ENCODE data around the gene CTAG1B. TPM values are rescaled to one million over a fixed set of nuclear protein-coding genes. Genes with fewer than 3 reads are reported as not detected.

The CTAG1B gene
- total and polyA plus RNA-seq, 2 donors (not counting 1 experiment from before 2014, with no cell fraction given), result 0.09 TPM; not detected in 1

- H3K27ac ChIP-seq (ENCODE audit: low read length in 2 of 2), result no peak overlapping the region
- H3K4me3 Mint-ChIP-seq, result no peak overlapping the region
- no peak overlapping the region for H2AFZ ChIP-seq (ENCODE audit: insufficient read depth, low read depth, low read length, poor library complexity, severe bottlenecking)
- H3K4me1 Mint-ChIP-seq, result no peaks in the 10 kb centered on the region
- ChIA-PET CTCF (no interaction called here), POLR2A (no interaction called here)
- DNase-seq, result no peak
- ATAC-seq (ENCODE audit: low read depth), result no peak
- peaks cover 12% of the 10 kb centered on the region for H3K27me3 Mint-ChIP-seq
- H3K79me2 ChIP-seq (ENCODE audit: control insufficient read depth, insufficient read depth, low read length), result no peaks in the 10 kb centered on the region
- H3K27me3 ChIP-seq (replicated peaks in 1 of 4; ENCODE audit: control extremely low read depth in 1 of 4, control insufficient read depth in 3 of 4, insufficient read depth in 4 of 4, low read length in 3 of 4), result no peaks in the 10 kb centered on the region
- no peaks in the 10 kb centered on the region for H3K9me3 Mint-ChIP-seq (ENCODE audit: insufficient read depth)
- H3K4me1 ChIP-seq (ENCODE audit: control insufficient read depth in 2 of 2, insufficient read depth in 2 of 2, low read length in 2 of 2), result no peaks in the 10 kb centered on the region
- WGBS (ENCODE audit: insufficient coverage), result 96% methylated on average over 4 of the region's 4 CpGs
- H3K36me3 ChIP-seq (replicated peaks in 1 of 2; ENCODE audit: control extremely low read depth in 1 of 2, control insufficient read depth in 1 of 2, extremely low read depth in 1 of 2, insufficient read depth in 2 of 2, low read length in 1 of 2), result no peaks in the 10 kb centered on the region
- intact Hi-C loops (cut with micrococcal nuclease), result no loop called here
- no peak overlapping the region for H3K27ac Mint-ChIP-seq
- TF ChIP-seq CTCF (IDR thresholded peaks at IDR 0.05) (no peak), EZH2 (IDR thresholded peaks at IDR 0.05; ENCODE audit: borderline replicate concordance, insufficient read depth, low read depth, low read length, poor library complexity, severe bottlenecking) (no peak)
- H3K4me2 ChIP-seq (replicated peaks; ENCODE audit: low read depth, low read length, poor library complexity, severe bottlenecking), result no peak overlapping the region
- no peak overlapping the region for H3K9ac ChIP-seq (ENCODE audit: low read length)
- H3K4me3 ChIP-seq (ENCODE audit: control extremely low read depth in 1 of 5, extremely low read depth in 1 of 5, insufficient read depth in 1 of 5, low read depth in 2 of 5, low read length in 4 of 5), result no peak overlapping the region
- H3K9me3 ChIP-seq (ENCODE audit: control extremely low read depth in 1 of 3, control insufficient read depth in 2 of 3, insufficient read depth in 1 of 3, low read length in 2 of 3), result peaks cover 0 to 11% (median 0%) of the 10 kb centered on the region in 3 donors
- H4K20me1 ChIP-seq (ENCODE audit: control insufficient read depth, insufficient read depth, low read length, poor library complexity, severe bottlenecking), result no peaks in the 10 kb centered on the region
These were observed 24.6 kb downstream of the CTAG1B start for GRCh38 chrX:154594491-154594890.

GRCh38 chrX:154593201-154593600, 25.9 kb downstream of the CTAG1B start:
- Histone ChIP-seq H3K4me3 (ENCODE audit: control extremely low read depth in 1 of 5, extremely low read depth in 1 of 5, insufficient read depth in 1 of 5, low read depth in 2 of 5, low read length in 4 of 5) (no peak overlapping the region), H3K4me2 (replicated peaks; ENCODE audit: low read depth, low read length, poor library complexity, severe bottlenecking) (no peak overlapping the region), H3K36me3 (replicated peaks in 1 of 2; ENCODE audit: control extremely low read depth in 1 of 2, control insufficient read depth in 1 of 2, extremely low read depth in 1 of 2, insufficient read depth in 2 of 2, low read length in 1 of 2) (no peaks in the 10 kb centered on the region), H3K9ac (ENCODE audit: low read length) (no peak overlapping the region), H3K4me1 (ENCODE audit: control insufficient read depth in 2 of 2, insufficient read depth in 2 of 2, low read length in 2 of 2) (no peaks in the 10 kb centered on the region), H3K27me3 (replicated peaks in 1 of 4; ENCODE audit: control extremely low read depth in 1 of 4, control insufficient read depth in 3 of 4, insufficient read depth in 4 of 4, low read length in 3 of 4) (no peaks in the 10 kb centered on the region), H3K79me2 (ENCODE audit: control insufficient read depth, insufficient read depth, low read length) (no peaks in the 10 kb centered on the region), H3K27ac (ENCODE audit: low read length in 2 of 2) (no peak overlapping the region), H2AFZ (ENCODE audit: insufficient read depth, low read depth, low read length, poor library complexity, severe bottlenecking) (no peak overlapping the region), H4K20me1 (ENCODE audit: control insufficient read depth, insufficient read depth, low read length, poor library complexity, severe bottlenecking) (no peaks in the 10 kb centered on the region), H3K9me3 (ENCODE audit: control extremely low read depth in 1 of 3, control insufficient read depth in 2 of 3, insufficient read depth in 1 of 3, low read length in 2 of 3) (peaks cover 0 to 11% (median 0%) of the 10 kb centered on the region in 3 donors)
- CTCF ChIA-PET, result no interaction called here
- WGBS (ENCODE audit: insufficient coverage), result 100% methylated on average over 1 of the region's 5 CpGs
- no peaks in the 10 kb centered on the region for H3K9me3 Mint-ChIP-seq (ENCODE audit: insufficient read depth)
- POLR2A ChIA-PET, result no interaction called here
- intact Hi-C loops (cut with micrococcal nuclease), result no loop called here
- no peaks in the 10 kb centered on the region for H3K4me1 Mint-ChIP-seq
- peaks cover 12% of the 10 kb centered on the region for H3K27me3 Mint-ChIP-seq
- DNase-seq (no peak), ATAC-seq (ENCODE audit: low read depth) (no peak)
- no peak for TF ChIP-seq CTCF (IDR thresholded peaks at IDR 0.05)
- no peak overlapping the region for H3K27ac Mint-ChIP-seq
- H3K4me3 Mint-ChIP-seq, result no peak overlapping the region

Data from B cell (primary cell).